A549 (cell line): Measurements from ENCODE around the gene VOPP1.

ENCODE experiments used
- CHD2 ChIP-seq: fragments of 150-350 bp; IDR thresholded peaks from 2 replicates; pipeline ENCODE4 v1.6.1; 2014; ENCODE audit warnings: low read length; ENCODE audit not compliant: partially characterized antibody
- TF ChIP-seq, protein P1 (sequence below): IDR thresholded peaks from 2 replicates; pipeline ENCODE4 v1.6.1; 2012

DNA sequence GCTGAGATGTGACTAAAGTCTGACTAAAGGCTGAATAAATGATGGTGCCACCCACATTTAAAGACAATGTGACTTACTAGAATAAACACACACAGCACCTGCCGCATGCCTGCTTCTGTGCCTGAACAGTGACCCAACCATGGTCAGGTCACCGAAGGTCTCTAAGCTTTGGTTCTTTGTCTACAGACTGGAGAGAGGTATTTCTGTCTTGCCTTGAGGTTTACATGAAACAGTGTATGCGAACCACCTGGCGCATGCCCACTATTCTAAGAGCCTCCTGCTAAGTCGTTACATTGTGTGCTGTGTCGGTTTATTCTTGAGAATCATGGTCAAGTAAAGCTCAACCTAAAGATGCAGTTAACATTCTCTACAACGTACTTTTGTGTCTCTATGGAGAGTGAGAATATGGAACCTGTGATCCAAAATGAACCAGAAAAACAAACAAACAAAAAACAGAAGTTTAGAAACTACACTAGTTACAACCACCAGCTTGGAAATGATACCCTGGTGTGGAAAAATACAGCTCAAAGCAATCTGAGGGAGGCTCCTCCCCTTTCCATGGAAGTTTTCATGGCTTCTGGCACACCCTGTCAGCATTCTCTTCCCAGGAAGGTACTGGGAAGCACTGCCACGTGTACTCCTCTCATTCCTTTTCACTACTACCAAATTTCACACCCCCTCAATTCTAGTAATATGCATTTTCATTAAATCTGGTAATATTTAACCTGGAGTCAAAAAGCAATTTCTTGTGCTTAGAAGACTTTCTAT is 40.0 kb downstream of the VOPP1 start:
- TF ChIP-seq, protein P1, sequence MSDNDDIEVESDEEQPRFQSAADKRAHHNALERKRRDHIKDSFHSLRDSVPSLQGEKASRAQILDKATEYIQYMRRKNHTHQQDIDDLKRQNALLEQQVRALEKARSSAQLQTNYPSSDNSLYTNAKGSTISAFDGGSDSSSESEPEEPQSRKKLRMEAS, result no peak
- no peak for TF ChIP-seq CHD2
